Stomach smooth muscle (tissue), 2 donors: ENCODE measurements around the gene NXPH1.

Experiments used
- H3K27ac ChIP-seq: one replicate; pipeline ENCODE4 v1.7.0; 2013; ENCODE audit warnings: mild to moderate bottlenecking, low read length, inconsistent platforms
- H3K27me3 ChIP-seq, 2 donors: one replicate each; pipeline ENCODE4 v1.7.0; 2013; ENCODE audit warnings: low read length in 2 of 2; ENCODE audit not compliant: insufficient read depth in 2 of 2, control insufficient read depth in 1 of 2
- H3K36me3 ChIP-seq, 2 donors: one replicate each; pipeline ENCODE4 v1.7.0; 2013; ENCODE audit warnings: low read length in 2 of 2; ENCODE audit not compliant: control insufficient read depth in 2 of 2, insufficient read depth in 2 of 2
- H3K4me1 ChIP-seq: one replicate; pipeline ENCODE4 v1.7.0; 2013; ENCODE audit warnings: low read length; ENCODE audit not compliant: control insufficient read depth, insufficient read depth
- H3K4me3 ChIP-seq, 2 donors: one replicate each; pipeline ENCODE4 v1.7.0; 2013; ENCODE audit warnings: low read length in 2 of 2
- H3K9ac ChIP-seq, 2 donors: one replicate each; pipeline ENCODE4 v1.7.0; 2013; ENCODE audit warnings: low read length in 2 of 2, mild to moderate bottlenecking in 1 of 2
- H3K9me3 ChIP-seq, 2 donors: one replicate each; pipeline ENCODE4 v1.7.0; 2013; ENCODE audit warnings: low read length in 2 of 2; ENCODE audit not compliant: control insufficient read depth in 2 of 2
- donor health status: healthy.
- donor health status: Pancreatic carcinoma.

The NXPH1 gene

GRCh38 chr7:8462309-8462708, 28.9 kb downstream of the NXPH1 start:
- Histone ChIP-seq H3K4me3 (no peak overlapping the region), H3K27ac (no peak overlapping the region), H3K36me3 (no peaks in the 10 kb centered on the region), H3K27me3 (no peaks in the 10 kb centered on the region), H3K4me1 (no peaks in the 10 kb centered on the region), H3K9me3 (no peaks in the 10 kb centered on the region), H3K9ac (no peak overlapping the region)

- no peak overlapping the region for H3K9ac ChIP-seq
- no peaks in the 10 kb centered on the region for H3K9me3 ChIP-seq
- no peak overlapping the region for H3K4me3 ChIP-seq
- H3K4me1 ChIP-seq, result no peaks in the 10 kb centered on the region
- H3K36me3 ChIP-seq, result no peaks in the 10 kb centered on the region
- H3K27ac ChIP-seq, result no peak overlapping the region
- no peaks in the 10 kb centered on the region for H3K27me3 ChIP-seq
Measured at GRCh38 chr7:8465338-8465737, 31.9 kb downstream of the NXPH1 start.

- Histone ChIP-seq H3K36me3 (no peaks in the 10 kb centered on the region), H3K4me1 (no peaks in the 10 kb centered on the region), H3K27me3 (no peaks in the 10 kb centered on the region), H3K9ac (no peak overlapping the region), H3K27ac (no peak overlapping the region), H3K4me3 (no peak overlapping the region), H3K9me3 (no peaks in the 10 kb centered on the region)
Measured at GRCh38 chr7:8480527-8480926, 47.1 kb downstream of the NXPH1 start.

- Histone ChIP-seq H3K4me1 (no peaks in the 10 kb centered on the region), H3K36me3 (no peaks in the 10 kb centered on the region), H3K27me3 (no peaks in the 10 kb centered on the region), H3K4me3 (no peak overlapping the region), H3K9ac (no peak overlapping the region), H3K27ac (no peak overlapping the region), H3K9me3 (no peaks in the 10 kb centered on the region)
Measured at GRCh38 chr7:8481096-8481495, 47.7 kb downstream of the NXPH1 start.

GRCh38 chr7:8481752-8482446, 48.5 kb downstream of the NXPH1 start:
- Histone ChIP-seq H3K4me3 (no peak overlapping the region), H3K9ac (no peak overlapping the region), H3K27me3 (no peaks in the 10 kb centered on the region), H3K9me3 (no peaks in the 10 kb centered on the region), H3K4me1 (no peaks in the 10 kb centered on the region), H3K36me3 (no peaks in the 10 kb centered on the region), H3K27ac (no peak overlapping the region)

- Histone ChIP-seq H3K9me3 (no peaks in the 10 kb centered on the region), H3K27ac (no peak overlapping the region), H3K4me1 (no peaks in the 10 kb centered on the region), H3K27me3 (no peaks in the 10 kb centered on the region), H3K4me3 (no peak overlapping the region), H3K9ac (no peak overlapping the region), H3K36me3 (no peaks in the 10 kb centered on the region)
Measured at GRCh38 chr7:8490391-8491045, 57.1 kb downstream of the NXPH1 start.

GRCh38 chr7:8491106-8491505, 57.7 kb downstream of the NXPH1 start:
- Histone ChIP-seq H3K9ac (no peak overlapping the region), H3K4me1 (no peaks in the 10 kb centered on the region), H3K27ac (no peak overlapping the region), H3K36me3 (no peaks in the 10 kb centered on the region), H3K9me3 (no peaks in the 10 kb centered on the region), H3K27me3 (no peaks in the 10 kb centered on the region), H3K4me3 (no peak overlapping the region)

GRCh38 chr7:8491544-8492489, 58.4 kb downstream of the NXPH1 start:
- H3K4me1 ChIP-seq, result no peaks in the 10 kb centered on the region
- no peak overlapping the region for H3K27ac ChIP-seq
- no peak overlapping the region for H3K4me3 ChIP-seq
- no peaks in the 10 kb centered on the region for H3K9me3 ChIP-seq
- no peak overlapping the region for H3K9ac ChIP-seq
- no peaks in the 10 kb centered on the region for H3K27me3 ChIP-seq
- H3K36me3 ChIP-seq, result no peaks in the 10 kb centered on the region

GRCh38 chr7:8499128-8499527, 65.7 kb downstream of the NXPH1 start:
- no peak overlapping the region for H3K27ac ChIP-seq
- no peaks in the 10 kb centered on the region for H3K36me3 ChIP-seq
- H3K4me3 ChIP-seq, result no peak overlapping the region
- no peak overlapping the region for H3K9ac ChIP-seq
- no peaks in the 10 kb centered on the region for H3K4me1 ChIP-seq
- H3K27me3 ChIP-seq, result no peaks in the 10 kb centered on the region
- H3K9me3 ChIP-seq, result no peaks in the 10 kb centered on the region

- Histone ChIP-seq H3K4me3 (no peak overlapping the region), H3K27me3 (no peaks in the 10 kb centered on the region), H3K4me1 (no peaks in the 10 kb centered on the region), H3K27ac (no peak overlapping the region), H3K9me3 (no peaks in the 10 kb centered on the region), H3K36me3 (no peaks in the 10 kb centered on the region), H3K9ac (no peak overlapping the region)
Measured at GRCh38 chr7:8500286-8500685, 66.9 kb downstream of the NXPH1 start.
